K562 (cell line): ENCODE results near the gene SPRN. TPM values are rescaled to one million over a fixed set of nuclear protein-coding genes. Genes with fewer than 3 reads are reported as not detected.

Experiments
- CXXC5 ChIP-seq: fragments of 250-450 bp; sonication (Bioruptor Pico); IDR thresholded peaks from 2 replicates; pipeline ENCODE4 v1.8.0; 2022; ENCODE audit warnings: inconsistent platforms, mild to moderate bottlenecking, moderate library complexity
- EGR1 ChIP-seq: fragments of 450-650 bp; conservative IDR thresholded peaks from 2 replicates; pipeline ENCODE4 v1.6.1; 2017; ENCODE audit warnings: mild to moderate bottlenecking
- FOXA3 ChIP-seq, 2 experiments: fragments of 450-650 bp in 1 of 2; sonication (generic) in 1 of 2; formaldehyde crosslinking; IDR thresholded peaks in 1 of 2; conservative IDR thresholded peaks in 1 of 2; 2 replicates each; pipeline versions ENCODE4 v1.4.0 to v1.8.0; 2020 to 2022; ENCODE audit warnings: mild to moderate bottlenecking in 2 of 2, missing genetic modification reagents in 1 of 2
- MYC ChIP-seq, 2 experiments: fragments of 250-450 bp in 1 of 2; sonication (Bioruptor Pico) in 1 of 2; IDR thresholded peaks; 2 replicates each; pipeline versions ENCODE4 v1.5.1 to v1.6.1; 2012 to 2021; ENCODE audit warnings: low read depth in 2 of 2, borderline replicate concordance in 1 of 2, improper control_type of control experiment in 1 of 2, low read length in 1 of 2, mild to moderate bottlenecking in 1 of 2, moderate library complexity in 1 of 2
- PHF8 ChIP-seq: fragments of 200-600 bp; sonication (generic); IDR thresholded peaks from 2 replicates; pipeline ENCODE4 v1.6.1; 2012; ENCODE audit warnings: mixed run types, mild to moderate bottlenecking, inconsistent platforms, low read length, moderate library complexity, borderline replicate concordance
- RAD21 ChIP-seq, 2 experiments: fragments of 250-450 bp in 1 of 2; fragments of 450-650 bp in 1 of 2; sonication (Bioruptor Pico) in 1 of 2; formaldehyde crosslinking in 1 of 2; IDR thresholded peaks in 1 of 2; conservative IDR thresholded peaks in 1 of 2; 2 replicates each; pipeline versions ENCODE4 v1.4.0 to v1.8.0; 2020 to 2022; ENCODE audit warnings: mild to moderate bottlenecking in 2 of 2, moderate library complexity in 1 of 2
- RBFOX2 ChIP-seq: fragments of 200-400 bp; formaldehyde crosslinking; IDR thresholded peaks from 2 replicates; pipeline ENCODE4 v1.6.1; 2017; ENCODE audit warnings: low read depth, mild to moderate bottlenecking, low read length, moderate library complexity
- SIN3A ChIP-seq, 2 experiments: fragments of 150-350 bp in 1 of 2; IDR thresholded peaks; 2 replicates each; pipeline ENCODE4 v1.6.1; 2011 to 2016; ENCODE audit warnings: borderline replicate concordance in 2 of 2, low read depth in 2 of 2, low read length in 2 of 2, mild to moderate bottlenecking in 2 of 2, moderate library complexity in 2 of 2; ENCODE audit not compliant: control insufficient read depth in 1 of 2
- SLC30A9 ChIP-seq: fragments of 250-450 bp; sonication (Bioruptor Pico); IDR thresholded peaks from 2 replicates; pipeline ENCODE4 v1.8.0; 2022; ENCODE audit warnings: mild to moderate bottlenecking, moderate library complexity
- SRSF7 ChIP-seq: fragments of 200-400 bp; formaldehyde crosslinking; optimal IDR thresholded peaks from 2 replicates; pipeline ENCODE3; 2017; ENCODE audit warnings: mild to moderate bottlenecking, low read depth, low read length
- polyA plus RNA-seq, 8 experiments: library from polyadenylated mRNA; depleted of rRNA in 4 of 8; stranded (reverse) in 5 of 8; unstranded in 3 of 8; fragments of >200 nt; fragmentation: Nextera tagmentation in 2 of 8; fragmentation: Illumina TruSeq in 1 of 8; extraction: Ambion mirVana in 2 of 8; extraction: Trizol in 1 of 8; gene quantifications; 2 replicates each; pipeline versions ENCODE4 v1.2.1 to v1.2.3, GENCODE V29; 2011 to 2014; ENCODE audit warnings: inconsistent platforms in 1 of 8, missing spikeins in 1 of 8
- total RNA-seq, 7 experiments: library from RNA; depleted of rRNA in 6 of 7; stranded (reverse); fragments of >200 nt in 6 of 7; fragmentation: Illumina TruSeq in 2 of 7; extraction: Trizol in 2 of 7; gene quantifications; 2 replicates each; pipeline versions ENCODE4 v1.2.1 to v1.2.3, GENCODE V29; 2011 to 2021; ENCODE audit warnings: low replicate concordance in 1 of 7
- TF ChIP-seq, protein P1 (sequence below): fragments of 250-450 bp; sonication (Bioruptor Pico); IDR thresholded peaks from 2 replicates; pipeline ENCODE4 v1.8.0; 2022; ENCODE audit warnings: moderate library complexity, mild to moderate bottlenecking, inconsistent platforms
- TF ChIP-seq, protein P2 (sequence below): fragments of 450-650 bp; conservative IDR thresholded peaks from 2 replicates; pipeline ENCODE4 v1.6.1; 2016; ENCODE audit warnings: missing genetic modification characterization, low read depth, mild to moderate bottlenecking, control low read depth, missing compliant biosample characterization

Gene SPRN
- total and polyA plus RNA-seq, 9 of the 15 experiments (the other 6 are each of a cell fraction or from before 2014, with no cell fraction given), result 0.04 TPM; not detected in 8

DNA sequence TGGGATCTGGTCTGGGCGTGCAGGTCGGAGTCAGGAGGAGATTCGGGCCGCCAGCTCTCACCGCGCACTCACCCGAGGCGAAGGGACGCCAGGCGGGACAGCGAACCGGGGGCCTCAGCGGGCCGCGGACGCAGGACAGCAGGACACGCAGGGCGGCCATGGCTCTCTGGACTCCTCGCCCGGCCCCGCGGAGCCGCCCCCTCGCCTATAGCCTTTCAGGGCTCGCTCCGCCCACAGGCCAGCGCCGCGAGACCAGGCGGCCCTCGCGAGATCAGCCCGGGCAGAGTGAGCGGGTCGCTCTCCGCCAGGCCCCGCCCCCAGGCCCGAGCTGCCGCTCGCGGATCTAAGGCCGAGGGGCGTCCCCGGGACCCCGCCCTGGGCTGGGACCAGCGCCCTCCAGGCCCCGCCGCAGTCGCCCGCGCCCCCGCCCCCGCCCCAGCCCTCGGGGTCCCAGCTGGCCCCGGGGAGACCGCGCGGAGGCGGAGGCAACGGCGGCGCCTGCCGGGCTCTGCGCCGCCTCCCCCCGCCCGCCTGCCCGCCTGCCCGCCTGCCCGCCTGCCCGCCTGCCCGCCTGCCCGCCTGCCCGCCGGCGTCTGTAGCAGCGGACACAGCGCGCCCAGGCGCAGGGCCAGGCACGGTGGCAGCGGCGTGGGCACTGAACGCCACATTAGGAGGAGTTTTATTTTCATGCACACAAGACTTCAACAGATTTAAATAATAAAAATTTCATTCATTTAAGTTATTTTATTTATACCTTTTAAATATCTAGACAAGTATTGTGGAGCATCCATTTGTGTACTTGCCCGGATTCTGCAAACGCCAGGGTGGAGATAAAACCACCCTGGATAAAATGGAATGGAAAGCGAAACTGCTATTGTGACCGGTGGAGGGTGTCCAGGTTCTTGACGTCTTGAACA, 51.0 kb downstream of the SPRN start, which contains the start of gene ECHS1 (continued):
- TF ChIP-seq FOXA3 (CRISPR knock-in tag; conservative IDR thresholded peaks at IDR 0.05 in 1 of 2, IDR thresholded peaks at IDR 0.05 in 1 of 2) (no peak), CXXC5 (peak; percentile 31), SIN3A (IDR thresholded peaks at IDR 0.05; ENCODE audit: borderline replicate concordance in 2 of 2, control insufficient read depth in 1 of 2, low read depth in 2 of 2, low read length in 2 of 2) (peak in 1 of 2 experiments; percentile 58; a peak in 1 of 4 replicates), EGR1 (peak; percentile 49; the same call in 1 of the 2 replicates), RAD21 (CRISPR knock-in tag; conservative IDR thresholded peaks at IDR 0.05 in 1 of 2, IDR thresholded peaks at IDR 0.05 in 1 of 2) (no peak), PHF8 (peak; percentile 77; the same call in 1 of the 2 replicates), RBFOX2 (peak; percentile 88), SRSF7 (no peak), SLC30A9 (CRISPR knock-in tag) (no peak), MYC (IDR thresholded peaks at IDR 0.05; ENCODE audit: low read depth, low read length) (0 out of 2 replicates have a peak, but pooled peaks have one; percentile 22), MYC (CRISPR knock-in tag; IDR thresholded peaks at IDR 0.05; ENCODE audit: borderline replicate concordance, low read depth) (no peak)
- TF ChIP-seq, protein P1, sequence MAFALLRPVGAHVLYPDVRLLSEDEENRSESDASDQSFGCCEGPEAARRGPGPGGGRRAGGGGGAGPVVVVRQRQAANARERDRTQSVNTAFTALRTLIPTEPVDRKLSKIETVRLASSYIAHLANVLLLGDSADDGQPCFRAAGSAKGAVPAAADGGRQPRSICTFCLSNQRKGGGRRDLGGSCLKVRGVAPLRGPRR (CRISPR knock-in tag), result no peak
- TF ChIP-seq, protein P2, sequence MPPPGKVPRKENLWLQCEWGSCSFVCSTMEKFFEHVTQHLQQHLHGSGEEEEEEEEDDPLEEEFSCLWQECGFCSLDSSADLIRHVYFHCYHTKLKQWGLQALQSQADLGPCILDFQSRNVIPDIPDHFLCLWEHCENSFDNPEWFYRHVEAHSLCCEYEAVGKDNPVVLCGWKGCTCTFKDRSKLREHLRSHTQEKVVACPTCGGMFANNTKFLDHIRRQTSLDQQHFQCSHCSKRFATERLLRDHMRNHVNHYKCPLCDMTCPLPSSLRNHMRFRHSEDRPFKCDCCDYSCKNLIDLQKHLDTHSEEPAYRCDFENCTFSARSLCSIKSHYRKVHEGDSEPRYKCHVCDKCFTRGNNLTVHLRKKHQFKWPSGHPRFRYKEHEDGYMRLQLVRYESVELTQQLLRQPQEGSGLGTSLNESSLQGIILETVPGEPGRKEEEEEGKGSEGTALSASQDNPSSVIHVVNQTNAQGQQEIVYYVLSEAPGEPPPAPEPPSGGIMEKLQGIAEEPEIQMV (tag), result no peak
